GM19395 (cell line): ENCODE measurements around the gene STK11IP.
A peak's percentile ranks its signal among the peaks of the same experiment; 100 is the strongest.

ENCODE experiments used
- ATAC-seq: cut with Tn5 transposase; IDR thresholded peaks from one replicate; pipeline ENCODE4 v1.9.1; 2021; ENCODE audit warnings: mild to moderate bottlenecking, moderate library complexity; ENCODE audit not compliant: unreplicated experiment

STK11IP gene, protein sequence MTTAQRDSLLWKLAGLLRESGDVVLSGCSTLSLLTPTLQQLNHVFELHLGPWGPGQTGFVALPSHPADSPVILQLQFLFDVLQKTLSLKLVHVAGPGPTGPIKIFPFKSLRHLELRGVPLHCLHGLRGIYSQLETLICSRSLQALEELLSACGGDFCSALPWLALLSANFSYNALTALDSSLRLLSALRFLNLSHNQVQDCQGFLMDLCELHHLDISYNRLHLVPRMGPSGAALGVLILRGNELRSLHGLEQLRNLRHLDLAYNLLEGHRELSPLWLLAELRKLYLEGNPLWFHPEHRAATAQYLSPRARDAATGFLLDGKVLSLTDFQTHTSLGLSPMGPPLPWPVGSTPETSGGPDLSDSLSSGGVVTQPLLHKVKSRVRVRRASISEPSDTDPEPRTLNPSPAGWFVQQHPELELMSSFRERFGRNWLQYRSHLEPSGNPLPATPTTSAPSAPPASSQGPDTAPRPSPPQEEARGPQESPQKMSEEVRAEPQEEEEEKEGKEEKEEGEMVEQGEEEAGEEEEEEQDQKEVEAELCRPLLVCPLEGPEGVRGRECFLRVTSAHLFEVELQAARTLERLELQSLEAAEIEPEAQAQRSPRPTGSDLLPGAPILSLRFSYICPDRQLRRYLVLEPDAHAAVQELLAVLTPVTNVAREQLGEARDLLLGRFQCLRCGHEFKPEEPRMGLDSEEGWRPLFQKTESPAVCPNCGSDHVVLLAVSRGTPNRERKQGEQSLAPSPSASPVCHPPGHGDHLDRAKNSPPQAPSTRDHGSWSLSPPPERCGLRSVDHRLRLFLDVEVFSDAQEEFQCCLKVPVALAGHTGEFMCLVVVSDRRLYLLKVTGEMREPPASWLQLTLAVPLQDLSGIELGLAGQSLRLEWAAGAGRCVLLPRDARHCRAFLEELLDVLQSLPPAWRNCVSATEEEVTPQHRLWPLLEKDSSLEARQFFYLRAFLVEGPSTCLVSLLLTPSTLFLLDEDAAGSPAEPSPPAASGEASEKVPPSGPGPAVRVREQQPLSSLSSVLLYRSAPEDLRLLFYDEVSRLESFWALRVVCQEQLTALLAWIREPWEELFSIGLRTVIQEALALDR

DNA sequence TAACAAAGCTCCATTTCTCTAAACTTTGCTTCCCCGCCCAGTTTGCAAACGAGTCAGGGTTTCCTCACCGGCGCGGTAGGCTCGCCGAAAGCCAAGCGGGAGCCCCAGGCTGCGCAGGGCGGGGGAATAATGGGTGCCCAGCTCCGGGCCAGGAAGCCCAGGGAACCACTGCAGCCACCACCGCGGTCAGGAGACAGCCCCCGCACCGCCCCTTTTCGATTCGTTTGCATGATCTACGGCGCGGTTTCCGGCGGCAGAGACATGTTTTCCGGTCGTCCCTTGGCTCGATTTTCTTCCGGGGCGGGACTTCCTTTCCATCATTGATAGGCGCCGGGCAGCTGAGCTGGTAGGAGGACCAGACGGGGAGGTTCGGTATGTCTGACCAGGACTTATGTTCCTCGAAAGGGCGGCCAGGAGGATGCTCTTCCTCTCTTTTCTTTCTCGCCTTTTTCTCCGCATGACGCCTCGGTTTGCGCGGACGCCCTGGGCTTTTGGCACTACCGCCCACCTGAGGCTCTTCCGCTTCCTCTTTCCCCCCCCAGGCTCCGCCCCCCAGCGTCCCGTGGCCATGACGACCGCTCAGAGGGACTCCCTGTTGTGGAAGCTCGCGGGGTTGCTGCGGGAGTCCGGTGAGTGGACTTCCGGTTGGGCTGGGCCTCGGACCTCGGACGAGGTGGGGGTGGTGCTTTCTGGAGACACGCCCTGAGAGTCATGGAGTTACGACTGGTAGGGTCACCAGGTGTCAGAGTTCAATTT, at the start of gene STK11IP:
TSS of gene STK11IP (plus strand) at position 306 of the 756 bp plus-strand sequence. CDS start at position 569, 263 bp downstream.
- peak; percentile 94 for ATAC-seq

DNA sequence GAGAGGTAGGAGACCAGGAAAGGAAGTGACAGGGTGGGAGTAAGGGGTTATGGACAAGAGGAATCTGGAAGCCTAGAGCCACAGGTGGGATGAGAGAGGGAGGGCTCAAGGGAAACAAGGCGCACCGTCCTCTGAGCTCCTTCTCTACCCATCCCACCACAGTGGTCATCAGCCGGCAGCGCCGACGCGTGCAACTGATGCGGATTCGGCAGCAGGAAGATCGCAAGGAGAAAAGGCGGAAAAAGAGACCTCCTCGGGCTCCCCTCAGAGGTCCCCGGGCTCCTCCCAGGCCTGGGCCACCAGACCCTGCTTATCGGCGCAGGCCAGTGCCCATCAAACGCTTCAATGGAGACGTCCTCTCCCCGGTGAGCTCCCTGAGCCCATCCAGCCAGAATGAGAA, 48.7 kb upstream of the STK11IP start:
- ATAC-seq = no peak

DNA sequence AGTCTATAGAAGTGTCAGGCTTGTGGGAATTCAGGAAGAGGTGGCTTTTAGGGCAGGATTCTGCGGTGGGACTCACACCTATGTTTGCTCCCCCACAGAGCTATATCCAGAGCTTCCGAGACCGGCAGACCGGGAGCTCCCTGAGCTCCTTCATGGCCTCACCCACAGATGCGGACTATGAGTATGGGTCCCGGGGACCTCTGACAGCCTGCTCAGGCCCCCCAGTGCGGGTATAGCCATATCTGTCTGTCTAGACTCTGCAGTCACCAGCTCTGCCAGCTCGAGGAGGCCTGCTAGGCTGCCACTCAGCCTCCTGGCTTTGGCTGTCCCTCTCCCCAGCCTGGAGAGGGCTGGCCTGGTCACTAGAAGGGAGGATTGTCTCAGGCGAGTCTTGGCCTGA, 48.0 kb upstream of the STK11IP start:
- ATAC-seq = no peak

DNA sequence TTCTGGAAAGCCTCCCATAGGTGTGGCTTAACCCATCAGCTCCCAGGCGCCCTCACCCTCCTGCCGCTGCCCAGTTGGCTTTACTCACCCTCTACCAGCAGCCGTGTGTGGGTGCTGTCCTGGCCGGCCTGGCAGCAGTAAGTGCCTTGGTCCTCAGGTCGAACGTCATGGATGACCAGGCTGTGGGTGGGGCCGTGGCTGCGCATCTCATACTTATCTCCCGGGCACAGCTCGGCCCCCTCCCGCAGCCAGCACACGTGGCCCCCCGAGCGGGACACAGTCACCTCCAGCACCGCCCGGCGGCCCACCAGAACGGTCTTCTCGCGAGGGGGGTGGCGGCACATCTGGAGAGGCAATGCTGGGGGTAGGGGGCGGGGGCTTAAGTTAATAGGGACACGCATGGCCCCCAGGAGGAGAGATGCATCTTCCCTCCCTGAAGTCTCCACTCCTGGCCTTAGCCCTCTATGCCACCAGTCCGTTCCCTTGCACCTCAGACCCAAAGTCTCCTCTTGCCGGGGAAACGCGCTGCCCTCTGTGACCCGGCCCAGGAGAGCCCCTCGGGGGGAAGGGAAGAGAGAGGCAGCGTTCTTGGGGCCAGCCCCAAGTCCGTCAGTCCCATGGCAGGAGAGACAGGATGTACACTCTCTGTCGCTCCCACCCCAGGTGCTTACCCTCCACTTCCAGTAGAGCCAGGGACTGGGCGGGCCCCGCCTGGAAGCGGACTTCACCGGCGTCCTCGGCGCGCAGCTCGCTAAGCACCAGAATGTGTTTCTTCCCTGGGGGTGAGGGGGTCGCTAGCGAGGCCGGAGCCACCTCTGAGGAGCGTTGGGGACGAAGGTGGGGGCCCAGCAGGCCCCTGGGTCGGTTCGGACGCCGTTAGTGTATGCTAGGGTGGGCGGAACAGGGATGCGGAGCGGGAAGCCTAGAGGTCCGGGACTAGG, 45.9 kb upstream of the STK11IP start:
- ATAC-seq = peak; percentile 23

DNA sequence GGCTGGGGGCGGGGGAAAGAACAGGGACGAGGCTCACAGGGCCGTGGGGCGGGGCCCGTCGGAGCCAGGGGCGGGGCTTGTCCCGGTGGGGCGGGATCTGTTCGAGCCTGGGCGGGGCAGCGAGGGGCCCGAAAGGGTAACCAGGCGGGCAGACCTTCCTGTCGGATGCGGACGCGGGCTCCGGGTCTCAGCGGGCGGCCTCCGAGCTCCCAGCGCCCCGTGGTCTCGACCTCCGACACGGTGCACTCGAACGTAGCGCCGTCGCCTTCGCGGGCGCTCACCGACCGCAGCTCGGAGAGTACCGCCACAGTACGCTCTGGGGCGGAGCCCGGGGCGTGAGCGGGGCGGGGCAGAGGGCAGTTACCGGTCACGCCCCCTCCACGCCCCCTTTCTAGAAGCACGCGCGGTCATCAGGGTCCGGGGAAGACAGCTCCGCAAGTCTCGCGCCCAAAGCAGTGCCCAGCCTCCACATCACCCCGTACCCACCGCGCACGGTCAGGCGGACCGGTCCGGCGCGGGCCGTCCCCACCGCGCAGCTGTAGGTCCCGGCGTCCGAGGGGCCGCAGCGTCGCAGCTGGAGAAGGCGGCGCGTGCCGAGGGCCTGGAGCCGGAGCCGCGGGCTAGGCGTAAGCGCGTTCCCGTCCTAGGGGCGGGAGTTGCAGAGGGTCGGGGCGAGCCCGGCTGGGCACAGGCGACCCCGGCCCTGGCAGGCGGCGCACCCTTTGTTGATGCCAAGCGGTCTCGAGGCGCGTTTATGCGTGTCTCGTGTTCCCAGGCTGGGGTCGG, 45.1 kb upstream of the STK11IP start:
- peak; percentile 92 for ATAC-seq

DNA sequence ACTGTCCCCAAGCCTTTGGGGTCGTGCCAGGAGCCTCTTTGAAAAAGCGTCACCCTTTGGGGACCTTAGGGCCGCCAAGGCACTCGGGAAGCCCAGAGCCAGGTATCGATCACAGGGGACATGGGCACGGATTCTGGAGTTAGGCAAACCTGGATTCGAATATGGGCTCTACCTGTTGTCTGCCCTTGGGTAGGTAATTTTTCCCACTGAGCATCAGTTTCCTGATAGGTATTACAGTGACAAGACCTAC, 44.6 kb upstream of the STK11IP start:
- no peak for ATAC-seq

DNA sequence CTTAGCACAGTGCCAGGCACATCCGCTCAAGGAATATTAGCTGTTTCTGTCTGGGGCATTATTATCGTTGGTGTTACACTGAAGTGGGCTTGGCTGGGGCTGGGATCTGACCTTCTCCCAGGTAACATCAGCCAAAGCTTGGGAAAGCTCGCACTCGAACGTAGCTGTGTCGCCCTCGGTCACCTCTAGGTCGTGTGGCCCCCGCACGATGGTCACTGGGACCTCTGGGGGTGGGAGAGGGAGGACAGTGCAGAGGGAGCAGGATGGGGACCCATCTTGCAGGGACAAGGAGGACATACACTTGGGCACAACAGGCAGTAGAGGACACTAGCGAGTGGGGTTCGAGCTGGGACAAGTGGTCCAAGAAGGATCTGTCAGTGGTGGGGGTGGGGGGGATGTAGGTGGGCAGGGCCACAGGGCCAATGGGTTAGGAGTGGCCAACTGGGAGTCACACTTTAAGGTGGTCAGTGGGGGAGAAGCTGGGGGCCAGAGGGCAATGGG, 44.1 kb upstream of the STK11IP start:
- no peak for ATAC-seq

DNA sequence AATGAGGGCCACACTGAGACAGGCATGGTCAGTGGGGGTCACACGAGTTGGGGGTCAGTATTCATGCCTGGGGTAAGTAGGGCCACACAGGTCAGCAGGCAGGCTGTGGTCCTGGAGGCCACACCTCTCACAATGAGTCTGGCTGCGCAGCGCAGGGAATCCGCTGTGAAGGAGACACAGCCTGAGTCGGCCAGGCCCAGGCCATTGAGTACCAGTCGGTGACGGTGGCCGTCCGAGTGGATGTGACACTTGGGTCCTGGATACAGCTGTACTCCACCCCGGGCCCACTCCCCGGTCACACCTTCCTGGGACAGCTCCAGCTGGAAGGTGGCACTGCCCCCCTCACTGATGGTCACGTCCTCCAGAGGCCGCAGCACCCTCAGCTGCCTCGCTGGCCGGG, 43.3 kb upstream of the STK11IP start:
- ATAC-seq = no peak

DNA sequence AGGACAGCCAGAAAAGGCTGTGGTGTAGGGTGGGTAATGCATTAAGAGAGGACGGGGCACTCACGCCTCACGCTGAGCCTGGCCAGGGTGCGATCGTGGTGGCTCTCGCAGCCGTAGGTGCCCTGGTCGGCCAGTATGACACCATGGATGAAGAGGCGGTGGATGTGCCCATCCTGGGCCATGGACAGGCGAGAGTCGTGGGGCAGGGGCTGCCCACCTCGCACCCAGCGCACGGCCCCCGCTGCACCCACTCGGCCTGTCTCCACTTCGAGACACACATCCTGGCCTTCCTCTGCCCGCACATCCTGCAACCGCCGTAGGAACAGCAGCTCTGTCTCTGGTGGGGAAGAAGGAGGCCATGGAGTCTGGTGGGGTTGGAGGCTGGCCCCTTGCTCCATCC, 41.7 kb upstream of the STK11IP start:
- ATAC-seq = no peak

DNA sequence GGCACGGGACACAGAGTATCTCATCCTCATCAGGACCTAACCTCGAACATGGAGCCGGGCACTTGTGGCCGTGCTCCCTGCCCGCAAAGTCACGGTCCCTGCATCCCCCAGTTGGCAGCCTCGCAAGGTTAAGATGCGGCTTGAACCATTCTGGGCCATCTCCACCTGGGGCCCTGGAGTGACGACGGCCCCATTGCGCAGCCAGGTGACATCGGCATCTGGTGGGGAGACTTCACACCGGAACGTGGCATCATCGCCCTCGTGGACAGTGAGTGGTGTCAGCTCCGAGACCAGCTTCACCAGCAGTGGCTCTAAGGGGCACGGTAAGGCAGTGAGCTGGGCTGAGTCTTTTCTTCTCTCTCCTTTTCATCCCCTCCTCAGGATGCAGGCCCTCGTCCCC, 41.2 kb upstream of the STK11IP start:
- ATAC-seq = no peak

DNA sequence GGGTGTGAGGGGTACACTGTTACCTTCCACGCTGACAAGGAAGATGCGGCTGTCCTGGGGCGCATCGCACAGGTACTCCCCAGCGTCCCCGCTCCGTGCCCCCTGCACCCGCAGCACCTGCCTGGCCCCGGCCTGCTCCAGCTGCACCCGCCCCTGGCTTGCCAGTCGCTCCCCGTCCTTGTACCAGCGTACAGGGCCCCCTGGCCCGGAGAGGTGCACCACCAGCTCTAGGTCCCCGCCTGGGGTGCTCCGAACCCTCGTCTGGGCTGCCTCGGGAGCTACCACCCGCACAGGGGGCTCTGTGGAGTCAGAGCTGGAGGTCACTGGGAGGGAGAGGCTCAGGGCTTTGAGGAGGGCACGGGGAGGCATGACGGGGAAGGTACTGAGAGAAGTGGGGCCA, 40.3 kb upstream of the STK11IP start:
- no peak for ATAC-seq

DNA sequence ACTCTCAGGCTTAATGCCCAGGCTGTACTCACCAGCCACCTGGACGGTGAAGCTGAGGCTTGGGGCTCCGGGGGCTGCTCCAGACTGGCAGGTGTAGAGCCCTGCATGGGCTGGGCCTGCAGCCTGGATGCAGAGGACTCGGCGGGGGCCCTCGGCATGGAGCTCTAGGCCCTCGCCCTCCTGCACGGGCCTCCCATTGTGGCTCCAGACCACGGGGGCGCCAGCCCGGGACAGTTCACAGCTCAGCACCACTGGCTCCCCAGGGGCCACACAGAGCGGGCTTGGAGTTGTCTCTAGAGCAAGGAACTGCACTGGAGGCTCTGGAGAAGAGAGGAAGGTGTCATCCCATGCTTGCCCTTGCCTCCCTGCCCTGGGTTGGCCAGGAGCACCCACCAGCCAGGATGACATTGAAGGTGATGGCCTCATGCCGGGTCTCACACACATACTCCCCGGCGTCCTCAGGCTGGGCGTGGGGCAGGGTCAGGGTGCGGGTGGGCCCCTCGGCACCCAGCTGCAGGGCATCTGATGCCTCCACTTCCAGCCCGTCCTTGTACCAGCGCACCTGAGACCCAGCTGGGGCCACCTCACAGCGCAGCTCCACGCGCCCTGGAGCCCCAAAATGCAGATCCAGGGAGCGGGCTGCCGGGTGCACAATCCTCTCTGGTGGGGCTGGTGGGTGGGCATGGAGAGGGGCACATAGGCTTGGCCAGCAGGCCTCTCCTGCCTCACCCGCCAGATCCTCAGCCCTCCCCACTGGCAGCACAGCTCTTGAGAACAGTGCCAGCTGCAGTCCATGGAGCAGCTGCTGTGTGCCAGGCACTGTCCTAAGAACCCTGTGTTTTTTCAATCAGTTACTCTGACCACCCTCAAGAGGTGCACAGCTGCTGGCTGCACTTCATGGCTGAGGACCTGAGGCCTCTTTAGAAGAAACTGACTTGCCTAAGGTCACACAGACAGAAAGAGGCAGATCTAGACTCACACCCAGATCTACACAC, 39.6 kb upstream of the STK11IP start:
- no peak for ATAC-seq

DNA sequence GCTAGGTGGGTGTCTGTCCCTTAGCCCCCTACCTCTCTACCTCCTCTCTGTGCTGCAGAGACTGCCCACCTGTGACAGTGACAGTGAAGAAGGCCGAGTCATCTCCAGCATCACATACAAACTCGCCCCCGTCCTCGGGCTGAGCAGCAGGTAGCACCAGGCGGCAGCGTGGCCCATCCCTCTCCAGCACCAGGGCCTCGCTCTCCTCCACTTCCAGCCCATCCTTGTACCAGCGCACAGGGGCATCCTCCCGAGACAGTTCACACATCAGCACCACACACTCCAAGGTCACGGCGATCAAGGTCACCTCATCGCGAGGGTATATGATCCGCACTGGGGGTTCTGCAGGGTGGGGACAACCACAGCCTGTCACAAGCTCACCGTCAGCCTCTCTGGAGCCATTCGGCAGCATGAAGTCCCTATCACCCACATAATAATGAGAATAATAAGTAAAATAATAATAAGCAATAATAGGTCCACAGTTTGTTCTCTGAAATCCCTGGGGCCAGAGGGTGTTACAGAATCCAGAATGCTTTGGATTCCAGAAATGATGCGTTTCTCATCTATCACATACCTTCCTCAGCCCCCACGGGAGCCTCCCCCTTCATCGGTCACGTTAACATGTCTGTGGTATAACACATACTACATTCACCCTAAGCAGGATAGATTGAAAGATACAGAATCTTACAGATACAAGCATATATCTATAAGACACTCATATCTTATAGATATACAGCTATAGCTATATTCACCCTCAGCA, 38.3 kb upstream of the STK11IP start:
- no peak for ATAC-seq

DNA sequence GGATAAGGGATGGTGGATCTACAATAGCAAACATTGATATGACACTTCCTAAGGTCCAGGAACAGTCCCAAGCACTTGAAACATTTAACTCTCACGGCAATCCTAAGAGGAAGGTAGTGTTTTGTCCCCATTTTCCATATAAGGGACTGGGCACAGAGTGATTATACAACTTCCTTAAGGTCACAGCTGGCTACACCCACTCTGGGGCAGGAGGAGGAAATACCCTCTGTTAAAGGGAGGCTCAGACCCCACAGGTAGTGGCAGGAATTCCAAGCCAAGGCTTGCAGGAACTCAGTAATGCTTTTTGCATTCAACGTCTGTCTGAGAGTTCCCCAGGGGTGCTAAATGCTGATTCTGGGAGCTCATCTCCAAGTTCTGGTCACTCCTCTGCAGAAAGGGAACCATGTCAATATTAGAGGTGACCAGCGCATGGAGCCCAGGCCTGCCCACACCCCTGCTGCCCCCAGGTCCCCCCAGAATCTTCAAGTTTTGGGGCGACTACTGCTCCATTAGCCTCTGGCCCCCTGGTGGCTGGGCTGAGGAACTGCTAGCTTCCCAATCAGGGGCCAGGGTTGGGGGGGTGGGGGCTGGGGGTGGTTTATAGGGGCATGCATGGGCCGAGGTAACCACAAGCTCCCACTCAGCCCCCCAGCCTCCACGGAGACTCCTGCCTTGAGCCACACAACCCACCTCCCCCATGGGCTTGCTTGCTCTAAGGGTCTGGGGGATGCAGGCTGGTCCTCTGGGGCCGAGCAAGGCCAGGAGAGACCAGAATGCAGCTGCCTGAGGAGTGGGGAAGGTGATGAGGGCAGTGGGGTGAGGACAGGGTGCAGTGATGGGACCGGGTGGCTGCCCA, 37.4 kb upstream of the STK11IP start:
- no peak for ATAC-seq

DNA sequence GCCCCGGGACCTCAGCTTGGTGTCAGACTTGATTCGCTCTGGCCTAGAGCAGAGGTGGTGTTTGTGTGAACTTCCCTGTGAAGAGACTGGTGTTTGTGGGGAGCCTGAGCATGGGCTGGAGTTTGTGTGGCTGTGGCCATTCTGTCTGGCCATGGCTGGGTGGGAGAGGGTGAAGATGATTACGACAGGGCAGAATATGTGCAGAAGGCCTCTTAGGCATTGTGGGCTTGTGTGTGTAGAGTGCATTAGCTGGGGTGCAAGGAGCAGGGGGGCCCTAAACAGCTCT, 36.8 kb upstream of the STK11IP start:
- ATAC-seq = no peak
